HG03025 (cell line): ENCODE data around the gene EPSTI1.

Experiments used
- ATAC-seq: cut with Tn5 transposase; IDR thresholded peaks from one replicate; pipeline ENCODE4 v1.9.1; 2021; ENCODE audit warnings: mild to moderate bottlenecking, moderate library complexity; ENCODE audit not compliant: unreplicated experiment, low FRiP score

The EPSTI1 gene

GRCh38 chr13:42976066-42976465 is 16.0 kb downstream of the EPSTI1 start:
- ATAC-seq = no peak

GRCh38 chr13:42973581-42973980 is 18.5 kb downstream of the EPSTI1 start:
- ATAC-seq = no peak

GRCh38 chr13:42971691-42972347 is 20.2 kb downstream of the EPSTI1 start:
- no peak for ATAC-seq

- ATAC-seq = no peak
These were observed 21.0 kb downstream of the EPSTI1 start for GRCh38 chr13:42970824-42971690.

- ATAC-seq = no peak
These were observed 22.4 kb downstream of the EPSTI1 start for GRCh38 chr13:42969565-42970172.

- no peak for ATAC-seq
These were observed 23.1 kb downstream of the EPSTI1 start for GRCh38 chr13:42968906-42969305.

GRCh38 chr13:42967660-42968059 is 24.4 kb downstream of the EPSTI1 start:
- ATAC-seq = no peak

- ATAC-seq = no peak
These were observed 26.8 kb downstream of the EPSTI1 start for GRCh38 chr13:42965281-42965680.

GRCh38 chr13:42964761-42965161 is 27.3 kb downstream of the EPSTI1 start:
- no peak for ATAC-seq

GRCh38 chr13:42959615-42960014 is 32.4 kb downstream of the EPSTI1 start:
- no peak for ATAC-seq

GRCh38 chr13:42957881-42958280 is 34.2 kb downstream of the EPSTI1 start:
- ATAC-seq = no peak

- no peak for ATAC-seq
These were observed 41.9 kb downstream of the EPSTI1 start for GRCh38 chr13:42950181-42950580.

GRCh38 chr13:42947925-42948324 is 44.1 kb downstream of the EPSTI1 start:
- ATAC-seq = no peak

GRCh38 chr13:42946927-42947326 is 45.1 kb downstream of the EPSTI1 start:
- ATAC-seq = no peak

GRCh38 chr13:42929886-42930535 is 62.0 kb downstream of the EPSTI1 start:
- ATAC-seq = no peak

GRCh38 chr13:42926555-42926954 is 65.5 kb downstream of the EPSTI1 start:
- ATAC-seq = no peak

- ATAC-seq = no peak
These were observed 66.0 kb downstream of the EPSTI1 start for GRCh38 chr13:42926043-42926442.

GRCh38 chr13:42925626-42926025 is 66.4 kb downstream of the EPSTI1 start:
- ATAC-seq = no peak

- no peak for ATAC-seq
These were observed 67.7 kb downstream of the EPSTI1 start for GRCh38 chr13:42924344-42924743.

- ATAC-seq = no peak
These were observed 84.3 kb downstream of the EPSTI1 start for GRCh38 chr13:42907745-42908144.

- ATAC-seq = no peak
These were observed 85.8 kb downstream of the EPSTI1 start for GRCh38 chr13:42906257-42906656.
